Measurements from ENCODE around the gene SMIM17. TPM values are rescaled to one million over a fixed set of nuclear protein-coding genes. Genes with fewer than 3 reads are reported as not detected.

SMIM17 gene
- total RNA-seq (not detected), polyA plus RNA-seq (under 1 TPM in 1 of 4 donors, not detected in 3; 0.45 TPM)

- no peak within 1 kb of the TSS for H3K27ac ChIP-seq (ENCODE audit: insufficient read depth, low read length, poor library complexity, severe bottlenecking)
- no peak within 1 kb of the TSS for H3K27ac Mint-ChIP-seq
- no peak for DNase-seq
- no peaks in the 10 kb centered on the region for H3K36me3 ChIP-seq (ENCODE audit: control insufficient read depth, insufficient read depth, low read length)
- H3K36me3 Mint-ChIP-seq = peaks cover 3% of the 10 kb centered on the region
- H3K27me3 ChIP-seq (ENCODE audit: control insufficient read depth, insufficient read depth, low read length) = no peaks in the 10 kb centered on the region
- H3K4me1 Mint-ChIP-seq = no peaks in the 10 kb centered on the region
- no peak within 1 kb of the TSS for H3K4me3 Mint-ChIP-seq
- peaks cover 12 to 60% (median 23%) of the 10 kb centered on the region in 7 donors for H3K9me3 Mint-ChIP-seq
- no peak within 1 kb of the TSS for H3K4me3 ChIP-seq (ENCODE audit: low read depth, low read length)
- ATAC-seq (ENCODE audit: low read depth in 2 of 2) = no peak
- no peaks in the 10 kb centered on the region for H3K4me1 ChIP-seq (ENCODE audit: control insufficient read depth, insufficient read depth, low read length, poor library complexity, severe bottlenecking)
- H3K9me3 ChIP-seq (ENCODE audit: control insufficient read depth in 2 of 2, low read length in 2 of 2) = peaks cover 40 to 74% of the 10 kb centered on the region in 2 experiments
- peaks cover 4% of the 10 kb centered on the region for H3K27me3 Mint-ChIP-seq
Measured at GRCh38 chr19:56642711-56643459, at the start of gene SMIM17. SMIM17 (plus strand) TSS chr19:56643159; CDS start chr19:56645668, 2,509 bp downstream.

- peak overlapping the region; percentile 90 to 95 (median 92) for H3K4me3 Mint-ChIP-seq
- H3K27me3 ChIP-seq (ENCODE audit: control insufficient read depth, insufficient read depth, low read length) = no peaks in the 10 kb centered on the region
- H3K4me3 ChIP-seq (ENCODE audit: low read depth, low read length) = peak overlapping the region; percentile 57
- peaks cover 0 to 27% (median 10%) of the 10 kb centered on the region in 4 donors for H3K4me1 Mint-ChIP-seq
- H3K36me3 ChIP-seq (ENCODE audit: control insufficient read depth, insufficient read depth, low read length) = peaks cover 16% of the 10 kb centered on the region
- ATAC-seq (ENCODE audit: low read depth in 2 of 2) (no peak), DNase-seq (no peak)
- no peaks in the 10 kb centered on the region for H3K4me1 ChIP-seq (ENCODE audit: control insufficient read depth, insufficient read depth, low read length, poor library complexity, severe bottlenecking)
- H3K36me3 Mint-ChIP-seq = peaks cover 20% of the 10 kb centered on the region
- peak overlapping the region in 2 of 3 donors; percentile 20 to 65 for H3K27ac Mint-ChIP-seq
- no peak overlapping the region for H3K27ac ChIP-seq (ENCODE audit: insufficient read depth, low read length, poor library complexity, severe bottlenecking)
- H3K27me3 Mint-ChIP-seq = no peaks in the 10 kb centered on the region
- H3K9me3 Mint-ChIP-seq = peaks cover 4 to 39% (median 21%) of the 10 kb centered on the region in 7 donors
- H3K9me3 ChIP-seq (ENCODE audit: control insufficient read depth in 2 of 2, low read length in 2 of 2) = peaks cover 14 to 31% of the 10 kb centered on the region in 2 experiments
Measured at GRCh38 chr19:56594446-56594782, 48.5 kb upstream of the SMIM17 start.

- peaks cover 4 to 37% (median 21%) of the 10 kb centered on the region in 7 donors for H3K9me3 Mint-ChIP-seq
Measured at GRCh38 chr19:56594783-56595547, 48.0 kb upstream of the SMIM17 start, which contains the start of gene ZNF71. ZNF71 (plus strand) TSS chr19:56595302; CDS start chr19:56601559, 6,257 bp downstream.

GRCh38 chr19:56595548-56595899, 47.4 kb upstream of the SMIM17 start:
- peaks cover 16% of the 10 kb centered on the region for H3K36me3 ChIP-seq (ENCODE audit: control insufficient read depth, insufficient read depth, low read length)
- DNase-seq (no peak), ATAC-seq (ENCODE audit: low read depth in 2 of 2) (peak; percentile 21 to 27)
- no peak overlapping the region for H3K27ac ChIP-seq (ENCODE audit: insufficient read depth, low read length, poor library complexity, severe bottlenecking)
- Mint-ChIP-seq H3K27me3 (no peaks in the 10 kb centered on the region), H3K9me3 (peaks cover 4 to 38% (median 22%) of the 10 kb centered on the region in 7 donors), H3K4me1 (peaks cover 0 to 29% (median 10%) of the 10 kb centered on the region in 4 donors), H3K4me3 (peak overlapping the region; percentile 90 to 95 (median 92)), H3K27ac (peak overlapping the region; percentile 52 to 94 (median 88)), H3K36me3 (peaks cover 22% of the 10 kb centered on the region)
- peaks cover 14 to 23% of the 10 kb centered on the region in 2 experiments for H3K9me3 ChIP-seq (ENCODE audit: control insufficient read depth in 2 of 2, low read length in 2 of 2)
- H3K4me1 ChIP-seq (ENCODE audit: control insufficient read depth, insufficient read depth, low read length, poor library complexity, severe bottlenecking) = no peaks in the 10 kb centered on the region
- H3K4me3 ChIP-seq (ENCODE audit: low read depth, low read length) = peak overlapping the region; percentile 81
- no peaks in the 10 kb centered on the region for H3K27me3 ChIP-seq (ENCODE audit: control insufficient read depth, insufficient read depth, low read length)

More at GRCh38 chr19:56594783-56595547, 48.0 kb upstream of the SMIM17 start, which contains the start of gene ZNF71:
- H3K4me3 Mint-ChIP-seq = peak within 1 kb of the TSS; percentile 90 to 95 (median 92)
- DNase-seq (peak; percentile 74 to 88 (median 79)), ATAC-seq (ENCODE audit: low read depth in 2 of 2) (peak; percentile 85 to 90)
- peak within 1 kb of the TSS; percentile 52 to 94 (median 88) for H3K27ac Mint-ChIP-seq
- Histone ChIP-seq H3K9me3 (ENCODE audit: control insufficient read depth in 2 of 2, low read length in 2 of 2) (peaks cover 14 to 25% of the 10 kb centered on the region in 2 experiments), H3K27ac (ENCODE audit: insufficient read depth, low read length, poor library complexity, severe bottlenecking) (peak within 1 kb of the TSS; percentile 42), H3K4me1 (ENCODE audit: control insufficient read depth, insufficient read depth, low read length, poor library complexity, severe bottlenecking) (no peaks in the 10 kb centered on the region), H3K4me3 (ENCODE audit: low read depth, low read length) (peak within 1 kb of the TSS; percentile 81), H3K27me3 (ENCODE audit: control insufficient read depth, insufficient read depth, low read length) (no peaks in the 10 kb centered on the region), H3K36me3 (ENCODE audit: control insufficient read depth, insufficient read depth, low read length) (peaks cover 16% of the 10 kb centered on the region)
- no peaks in the 10 kb centered on the region for H3K27me3 Mint-ChIP-seq
- peaks cover 0 to 27% (median 10%) of the 10 kb centered on the region in 4 donors for H3K4me1 Mint-ChIP-seq
- peaks cover 20% of the 10 kb centered on the region for H3K36me3 Mint-ChIP-seq

GRCh38 chr19:56596676-56597075, 46.3 kb upstream of the SMIM17 start:
- peaks cover 24% of the 10 kb centered on the region for H3K36me3 ChIP-seq (ENCODE audit: control insufficient read depth, insufficient read depth, low read length)
- Mint-ChIP-seq H3K9me3 (peaks cover 0 to 42% (median 26%) of the 10 kb centered on the region in 7 donors), H3K27ac (no peak overlapping the region), H3K4me3 (peak overlapping the region; percentile 48 to 95 (median 72)), H3K4me1 (peaks cover 0 to 34% (median 11%) of the 10 kb centered on the region in 4 donors), H3K36me3 (peaks cover 32% of the 10 kb centered on the region), H3K27me3 (no peaks in the 10 kb centered on the region)
- no peak for DNase-seq
- H3K9me3 ChIP-seq (ENCODE audit: control insufficient read depth in 2 of 2, low read length in 2 of 2) = peaks cover 16 to 34% of the 10 kb centered on the region in 2 experiments
- H3K27me3 ChIP-seq (ENCODE audit: control insufficient read depth, insufficient read depth, low read length) = no peaks in the 10 kb centered on the region
- H3K4me1 ChIP-seq (ENCODE audit: control insufficient read depth, insufficient read depth, low read length, poor library complexity, severe bottlenecking) = no peaks in the 10 kb centered on the region
- no peak for ATAC-seq (ENCODE audit: low read depth in 2 of 2)
- no peak overlapping the region for H3K4me3 ChIP-seq (ENCODE audit: low read depth, low read length)
- no peak overlapping the region for H3K27ac ChIP-seq (ENCODE audit: insufficient read depth, low read length, poor library complexity, severe bottlenecking)

GRCh38 chr19:56597696-56598095, 45.3 kb upstream of the SMIM17 start:
- Histone ChIP-seq H3K4me3 (ENCODE audit: low read depth, low read length) (no peak overlapping the region), H3K27me3 (ENCODE audit: control insufficient read depth, insufficient read depth, low read length) (no peaks in the 10 kb centered on the region), H3K4me1 (ENCODE audit: control insufficient read depth, insufficient read depth, low read length, poor library complexity, severe bottlenecking) (no peaks in the 10 kb centered on the region), H3K27ac (ENCODE audit: insufficient read depth, low read length, poor library complexity, severe bottlenecking) (no peak overlapping the region), H3K9me3 (ENCODE audit: control insufficient read depth in 2 of 2, low read length in 2 of 2) (peaks cover 27 to 45% of the 10 kb centered on the region in 2 experiments), H3K36me3 (ENCODE audit: control insufficient read depth, insufficient read depth, low read length) (peaks cover 34% of the 10 kb centered on the region)
- Mint-ChIP-seq H3K4me3 (peak overlapping the region in 1 of 4 donors; percentile 67), H3K4me1 (peaks cover 0 to 34% (median 15%) of the 10 kb centered on the region in 4 donors), H3K9me3 (peaks cover 0 to 46% (median 29%) of the 10 kb centered on the region in 7 donors), H3K27ac (no peak overlapping the region), H3K36me3 (peaks cover 42% of the 10 kb centered on the region), H3K27me3 (no peaks in the 10 kb centered on the region)
- ATAC-seq (ENCODE audit: low read depth in 2 of 2) (no peak), DNase-seq (no peak)

- peaks cover 8 to 67% (median 33%) of the 10 kb centered on the region in 7 donors for H3K9me3 Mint-ChIP-seq
- no peak for ATAC-seq (ENCODE audit: low read depth in 2 of 2)
- peaks cover 59 to 81% of the 10 kb centered on the region in 2 experiments for H3K9me3 ChIP-seq (ENCODE audit: control insufficient read depth in 2 of 2, low read length in 2 of 2)
Measured at GRCh38 chr19:56601375-56601774, 41.6 kb upstream of the SMIM17 start.

More at GRCh38 chr19:56601375-56601774, 41.6 kb upstream of the SMIM17 start:
- Histone ChIP-seq H3K4me3 (ENCODE audit: low read depth, low read length) (no peak overlapping the region), H3K4me1 (ENCODE audit: control insufficient read depth, insufficient read depth, low read length, poor library complexity, severe bottlenecking) (no peaks in the 10 kb centered on the region), H3K36me3 (ENCODE audit: control insufficient read depth, insufficient read depth, low read length) (peaks cover 56% of the 10 kb centered on the region), H3K27ac (ENCODE audit: insufficient read depth, low read length, poor library complexity, severe bottlenecking) (no peak overlapping the region), H3K27me3 (ENCODE audit: control insufficient read depth, insufficient read depth, low read length) (no peaks in the 10 kb centered on the region)
- H3K4me3 Mint-ChIP-seq = peak overlapping the region in 1 of 4 donors; percentile 41
- H3K27ac Mint-ChIP-seq = no peak overlapping the region
- DNase-seq = no peak
- H3K4me1 Mint-ChIP-seq = peaks cover 0 to 18% (median 6%) of the 10 kb centered on the region in 4 donors
- no peaks in the 10 kb centered on the region for H3K27me3 Mint-ChIP-seq
- H3K36me3 Mint-ChIP-seq = peaks cover 57% of the 10 kb centered on the region

Measured in CD4-positive, CD25-positive, alpha-beta regulatory T cell (primary cell).